Activated T-helper 1 cell treated with anti-CD3 and anti-CD28 coated beads, Interleukin-2, amount 50 U/mL, for 16 hours (primary cell): Measurements from ENCODE around the gene LRRC56.
"Not testable (repeated sequence)": the region's sequence is repeated elsewhere in the genome, so short reads cannot be mapped to it uniquely, and the experiment has no call there.

Experiments
- DNase-seq, 2 donors: peaks; one replicate each; pipeline ENCODE4 v3.0.0-alpha.2; 2020; ENCODE audit warnings: low read depth in 1 of 2, low spot score in 1 of 2

Gene LRRC56

GRCh38 chr11:573146-573759 is 35.9 kb downstream of the LRRC56 start:
- DNase-seq = no peak

GRCh38 chr11:574031-574570 is 36.8 kb downstream of the LRRC56 start:
- DNase-seq = not testable (repeated sequence)

GRCh38 chr11:574632-575312 is 37.4 kb downstream of the LRRC56 start:
- no peak for DNase-seq

DNA sequence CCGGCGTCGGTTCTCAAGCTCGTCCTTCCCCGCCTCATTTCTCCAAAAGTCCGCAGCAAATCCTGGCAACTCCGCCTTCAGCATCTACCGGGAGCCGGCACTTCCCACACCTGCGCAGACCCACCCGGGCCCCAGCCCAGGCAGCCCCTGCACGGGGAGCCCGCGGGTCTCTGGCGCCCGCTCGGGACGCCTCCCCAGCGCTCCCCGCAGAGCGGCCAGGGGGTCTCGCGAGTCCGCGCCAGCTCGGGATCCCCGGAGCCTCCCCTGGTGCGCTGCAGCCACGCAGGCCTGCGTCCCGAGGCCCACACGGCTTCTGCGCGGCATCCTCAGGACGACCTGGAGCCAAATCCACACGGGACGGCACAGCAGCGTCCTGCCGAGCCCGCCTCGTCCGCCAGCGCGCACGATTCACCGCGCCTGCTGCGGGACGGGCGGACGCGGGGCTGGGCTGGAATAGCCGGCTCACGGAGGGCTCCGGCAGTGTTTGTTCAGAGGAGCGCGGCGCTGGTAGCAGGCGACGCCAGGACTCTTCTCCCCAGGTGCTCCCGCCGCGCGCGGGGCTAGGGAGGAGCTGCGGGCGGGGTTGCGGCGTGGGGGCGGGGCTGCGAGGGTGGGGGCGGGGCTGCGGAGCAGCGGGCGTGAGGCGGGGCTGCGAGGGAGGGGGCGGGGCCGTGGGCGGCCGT is 38.1 kb downstream of the LRRC56 start:
- DNase-seq = no peak

DNA sequence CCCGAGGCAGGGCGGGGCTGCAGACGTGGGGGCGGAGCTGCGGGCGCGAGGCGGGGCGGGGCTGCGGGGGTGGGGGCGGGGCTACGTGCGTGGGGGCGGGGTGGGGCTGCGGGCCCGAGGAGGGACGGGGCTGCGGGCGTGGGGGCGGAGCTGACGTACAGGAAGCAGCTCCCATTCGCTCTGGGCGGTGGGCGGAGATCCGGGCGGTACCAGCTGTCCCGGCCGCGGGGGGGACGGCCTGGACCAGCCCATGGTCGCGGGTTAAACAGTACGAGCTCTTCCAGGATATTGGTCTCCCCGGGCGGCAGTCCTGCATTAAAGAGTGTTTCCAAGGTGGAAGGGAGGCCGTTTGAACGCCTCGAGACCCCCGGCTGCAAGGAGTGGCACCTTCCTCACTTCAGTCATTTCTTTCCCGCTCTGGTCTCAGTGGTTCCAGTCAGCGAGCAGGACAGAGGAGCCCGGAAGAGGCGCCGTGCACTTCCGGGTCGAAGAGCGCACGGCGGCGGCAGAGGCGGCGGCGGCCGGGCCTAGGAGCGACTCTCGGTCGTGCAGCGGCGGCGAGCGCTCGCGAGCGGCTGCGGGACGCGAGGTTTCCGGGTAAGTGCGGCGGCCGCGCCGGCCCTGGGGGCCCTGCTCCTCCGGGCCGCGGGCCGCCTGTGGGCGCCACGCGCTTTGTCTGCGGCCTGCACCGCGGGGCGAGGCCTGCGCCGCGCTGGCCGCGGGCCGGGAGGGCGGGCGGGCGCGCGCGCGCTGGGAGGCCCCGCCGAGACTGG is 38.9 kb downstream of the LRRC56 start, which contains the start of gene PHRF1:
Gene PHRF1, plus strand, starts transcription at position 475 of the 773 bp plus-strand sequence. CDS start 5,043 bp downstream, outside the sequence.
- DNase-seq = peak; percentile 91 to 94

DNA sequence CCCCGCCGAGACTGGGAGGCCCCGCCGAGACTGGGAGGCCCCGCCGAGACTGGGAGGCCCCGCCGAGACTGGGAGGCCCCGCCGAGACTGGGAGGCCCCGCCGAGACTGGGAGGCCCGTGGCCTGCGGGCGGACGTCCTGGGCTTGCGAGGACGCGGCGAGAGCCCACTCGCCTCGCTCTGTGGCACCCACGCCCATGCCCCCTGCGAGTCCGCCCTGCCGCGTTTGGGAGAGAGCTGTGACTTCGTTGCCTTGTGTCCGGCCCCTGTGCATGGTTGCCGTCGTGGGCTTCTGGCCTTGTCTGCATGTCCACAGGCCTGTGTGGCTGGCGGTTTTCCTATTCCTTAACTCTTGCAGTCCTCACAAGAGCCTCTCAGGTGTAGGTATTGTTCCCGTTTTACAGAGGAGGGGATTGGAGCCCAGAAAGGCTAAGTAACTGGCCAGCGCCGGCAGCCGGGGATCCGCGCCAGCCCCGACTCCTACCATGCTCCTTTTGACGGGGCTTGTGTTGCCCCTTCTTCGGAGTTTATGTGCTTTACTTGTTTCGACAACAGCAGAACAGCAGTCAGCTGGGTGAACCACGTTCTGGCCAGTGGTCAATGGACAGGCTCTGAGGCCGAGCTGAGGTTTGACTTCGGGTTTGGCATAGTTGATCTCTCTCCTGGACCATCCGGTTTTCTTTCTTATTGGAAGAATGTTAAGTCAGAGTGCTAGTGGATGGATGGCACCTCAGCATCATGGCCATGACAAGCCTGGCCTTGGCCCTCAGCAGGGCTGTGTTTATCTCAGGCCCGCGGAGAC is 39.7 kb downstream of the LRRC56 start:
- no peak for DNase-seq

GRCh38 chr11:577611-577894 is 40.2 kb downstream of the LRRC56 start:
- no peak for DNase-seq

DNA sequence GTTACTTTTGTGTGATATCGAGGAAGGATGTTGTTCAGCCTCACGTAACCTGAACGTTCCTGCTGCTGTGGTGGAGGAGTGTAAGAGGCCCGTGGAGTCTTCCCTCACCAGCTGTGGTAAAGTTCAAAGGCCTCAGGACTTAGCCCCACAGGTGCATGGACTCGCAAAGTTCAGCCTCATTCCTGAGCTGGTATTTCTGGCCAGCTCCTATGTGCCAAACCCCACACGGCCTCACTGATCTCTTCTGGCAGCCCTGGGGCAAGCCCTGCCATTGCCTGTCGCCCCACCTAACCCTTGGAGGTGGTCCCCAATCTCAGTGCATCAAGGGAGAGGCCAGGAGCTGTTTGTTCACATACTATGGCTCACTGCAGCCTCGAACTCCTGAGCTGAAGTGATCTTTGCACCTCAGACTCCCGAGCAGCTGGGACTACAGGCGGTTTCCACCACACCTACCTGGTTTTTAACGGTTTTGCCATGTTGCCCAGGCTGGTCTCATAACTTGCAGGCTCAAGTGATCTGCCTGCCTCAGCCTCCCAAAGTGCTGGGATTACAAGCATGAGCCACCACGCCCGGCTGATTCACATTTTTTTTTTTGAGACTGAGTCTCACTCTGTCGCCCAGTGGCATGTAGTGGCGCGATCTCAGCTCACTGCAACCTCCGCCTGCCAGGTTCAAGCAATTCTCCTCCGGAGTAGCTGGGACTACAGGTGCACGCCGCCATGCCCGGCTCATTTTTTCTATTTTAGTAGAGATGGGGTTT is 41.1 kb downstream of the LRRC56 start:
- no peak for DNase-seq

- DNase-seq = no peak
These were observed 42.7 kb downstream of the LRRC56 start for GRCh38 chr11:579830-580601.

GRCh38 chr11:581342-581741 is 44.0 kb downstream of the LRRC56 start:
- no peak for DNase-seq

- no peak for DNase-seq
These were observed 44.4 kb downstream of the LRRC56 start for GRCh38 chr11:581752-582151.

DNA sequence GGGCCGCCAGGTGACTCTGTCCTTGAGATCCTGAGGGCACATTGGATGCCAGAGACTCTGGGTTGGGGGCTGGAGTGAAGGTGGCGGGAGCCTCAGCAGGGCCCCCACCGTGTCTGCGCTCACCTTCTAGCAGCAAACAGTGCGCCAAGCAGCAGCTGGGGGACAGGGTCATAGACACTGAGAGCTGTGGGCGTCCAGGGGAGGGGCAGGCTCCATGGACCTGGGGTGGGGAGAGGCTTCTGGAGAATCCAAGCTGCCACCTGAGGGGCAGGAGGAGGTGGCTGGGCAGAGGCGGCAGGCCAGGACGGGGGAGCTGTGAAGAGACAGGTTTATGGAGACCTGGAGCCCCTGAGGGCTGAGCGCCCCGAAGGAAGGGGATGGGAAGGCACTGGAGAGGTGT is 47.0 kb downstream of the LRRC56 start:
- DNase-seq = no peak

- DNase-seq = no peak
These were observed 49.3 kb downstream of the LRRC56 start for GRCh38 chr11:586376-587316.

GRCh38 chr11:587546-587945 is 50.2 kb downstream of the LRRC56 start:
- DNase-seq = no peak

- peak; percentile 25 to 52 for DNase-seq
These were observed 50.7 kb downstream of the LRRC56 start for GRCh38 chr11:587978-588380.

- DNase-seq = no peak
These were observed 52.5 kb downstream of the LRRC56 start for GRCh38 chr11:589798-590197.

DNA sequence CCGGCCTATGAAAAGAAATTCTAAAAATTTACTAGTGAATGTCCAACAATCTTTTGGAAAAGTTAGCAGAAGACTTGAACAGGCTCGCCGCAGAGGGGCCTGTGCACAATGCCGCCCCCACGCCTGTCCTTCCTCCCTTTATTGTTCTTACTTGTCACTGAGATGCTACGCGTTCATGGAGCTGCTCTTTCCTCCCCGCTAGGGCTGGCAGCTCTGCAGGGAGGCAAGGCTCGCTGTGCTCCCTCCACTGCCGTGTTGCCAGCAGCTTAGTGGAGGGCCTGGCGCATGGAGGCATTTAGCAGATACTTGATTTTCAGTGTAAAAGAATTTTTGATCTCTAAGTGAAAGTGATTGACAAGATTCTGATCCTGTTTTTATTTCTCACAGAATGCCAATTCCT is 53.7 kb downstream of the LRRC56 start:
- DNase-seq = no peak

DNA sequence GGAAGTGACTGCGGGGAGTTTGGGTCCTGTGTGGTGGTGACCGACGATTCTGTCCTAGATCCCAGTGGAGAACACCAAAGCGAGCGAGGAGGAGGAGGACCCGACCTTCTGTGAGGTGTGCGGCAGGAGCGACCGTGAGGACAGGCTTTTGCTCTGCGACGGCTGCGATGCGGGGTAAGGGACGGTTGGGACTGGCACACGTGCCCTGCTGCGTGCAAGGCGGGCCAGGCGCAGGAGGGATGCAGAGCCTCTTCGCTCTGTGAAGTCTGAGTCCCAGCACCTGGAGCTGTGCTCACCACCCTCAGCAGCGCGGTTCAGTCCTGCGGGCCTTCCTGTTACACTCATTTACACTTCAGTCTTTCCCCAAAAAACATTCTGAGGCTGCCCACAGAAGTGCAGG is 55.2 kb downstream of the LRRC56 start:
- DNase-seq = no peak
